PC-3 (cell line): ENCODE results near the gene ZC2HC1B. TPM values are rescaled to one million over a fixed set of nuclear protein-coding genes. Genes with fewer than 3 reads are reported as not detected.

Experiments
- ATAC-seq: fragments of 200-7000 bp; cut with Tn5 transposase; 2 replicates; pipeline ENCODE4 v1.9.1; 2020; ENCODE audit warnings: mild to moderate bottlenecking, moderate library complexity
- BruUV-seq: library from RNA; stranded (reverse); fragments of 400-500 nt; replicated peaks from 2 replicates; lab custom pipeline; 2021; lab: Mats Ljungman, UMichigan
- CTCF ChIA-PET: fragments of 300-600 bp; sonication (Branson Sonifier 250); formaldehyde crosslinking; loops from one replicate; lab custom pipeline; 2022; ENCODE audit warnings: antibody characterized with exemption; lab: Charles Lee
- POLR2A ChIA-PET: fragments of 300-600 bp; sonication (Branson Sonifier 250); formaldehyde crosslinking; loops from one replicate; lab custom pipeline; 2022; ENCODE audit warnings: antibody characterized with exemption; ENCODE audit not compliant: unreplicated experiment; lab: Charles Lee
- DNase-seq: peaks from one replicate; pipeline ENCODE4 v3.0.0-alpha.2; 2015
- H2AFZ ChIP-seq: fragments of 300-600 bp; sonication (generic); 2 replicates; pipeline ENCODE4 v1.6.0; 2016; ENCODE audit warnings: antibody characterized with exemption, low read length
- H3F3A ChIP-seq: fragments of 300-600 bp; sonication (generic); one replicate; pipeline ENCODE4 v1.6.0; 2017; ENCODE audit warnings: antibody characterized with exemption, low read length, control low read depth, mild to moderate bottlenecking; ENCODE audit not compliant: unreplicated experiment
- H3K27ac ChIP-seq: fragments of 300-600 bp; sonication (generic); 2 replicates; pipeline ENCODE4 v1.5.1; 2016; ENCODE audit warnings: mild to moderate bottlenecking, low read length
- H3K27me3 ChIP-seq: fragments of 300-600 bp; sonication (generic); 2 replicates; pipeline ENCODE4 v1.6.1; 2016; ENCODE audit warnings: low read length, mixed read lengths
- H3K36me3 ChIP-seq: fragments of 300-600 bp; sonication (generic); 2 replicates; pipeline ENCODE4 v1.6.1; 2016; ENCODE audit warnings: low read depth, mixed run types, low read length, mixed read lengths
- H3K4me1 ChIP-seq: fragments of 300-600 bp; sonication (generic); 2 replicates; pipeline ENCODE4 v1.5.1; 2016; ENCODE audit warnings: low read length; ENCODE audit not compliant: insufficient read depth
- H3K4me2 ChIP-seq: fragments of 300-600 bp; sonication (generic); 2 replicates; pipeline ENCODE4 v1.6.0; 2016; ENCODE audit warnings: low read length
- H3K4me3 ChIP-seq: fragments of 300-600 bp; sonication (generic); 2 replicates; pipeline ENCODE4 v1.5.1; 2016; ENCODE audit warnings: mild to moderate bottlenecking, low read length, mixed read lengths
- H3K79me2 ChIP-seq: fragments of 300-600 bp; sonication (generic); 2 replicates; pipeline ENCODE4 v1.6.1; 2017; ENCODE audit warnings: low read length, mixed read lengths
- H3K9ac ChIP-seq: fragments of 300-600 bp; sonication (generic); 2 replicates; pipeline ENCODE4 v1.6.0; 2016; ENCODE audit warnings: mild to moderate bottlenecking, low read length
- H3K9me2 ChIP-seq: fragments of 300-600 bp; sonication (generic); replicated peaks from 2 replicates; pipeline ENCODE4 v1.6.1; 2016; ENCODE audit warnings: mixed run types, low read length, mixed read lengths
- H3K9me3 ChIP-seq: fragments of 300-600 bp; sonication (generic); 2 replicates; pipeline ENCODE4 v1.6.1; 2016; ENCODE audit warnings: low read length, mixed read lengths
- H4K20me1 ChIP-seq: fragments of 300-600 bp; sonication (generic); 2 replicates; pipeline ENCODE4 v1.6.1; 2016; ENCODE audit warnings: low read length, mixed read lengths
- CTCF ChIP-seq: fragments of 300-600 bp; sonication (generic); conservative IDR thresholded peaks from 2 replicates; pipeline ENCODE4 v1.5.1; 2017; ENCODE audit warnings: antibody characterized with exemption, low read depth, mild to moderate bottlenecking, low read length
- EZH2 ChIP-seq: fragments of 300-600 bp; sonication (generic); IDR thresholded peaks from one replicate; pipeline ENCODE4 v1.6.1; 2017; ENCODE audit warnings: antibody characterized with exemption, mild to moderate bottlenecking, low read length; ENCODE audit not compliant: unreplicated experiment
- EZH2phosphoT487 ChIP-seq: fragments of 300-600 bp; sonication (generic); IDR thresholded peaks from 2 replicates; pipeline ENCODE4 v1.6.1; 2018; ENCODE audit warnings: mild to moderate bottlenecking, antibody characterized with exemption, low read length, borderline replicate concordance
- intact Hi-C: fragments of 100-400 bp; cut with micrococcal nuclease; formaldehyde crosslinking; loops from 2 replicates; pipeline ENCODE4 v1.9.0; 2023
- total RNA-seq: library from RNA; depleted of rRNA; stranded (reverse); fragments of >200 nt; gene quantifications from 2 replicates; pipeline ENCODE4 v1.2.3, GENCODE V29; 2014

ZC2HC1B gene
- total RNA-seq, 1 experiment from 2014 or later = not detected

GRCh38 chr6:143949535-143949934 lies 85.3 kb downstream of the ZC2HC1B start:
- ChIA-PET CTCF (no interaction called here), POLR2A (no interaction called here)
- BruUV-seq = no TSS peak
- no peak overlapping the region for H3K4me3 ChIP-seq
- intact Hi-C loops = no loop called here
- H3K9ac ChIP-seq = no peak overlapping the region
- no peak overlapping the region for H2AFZ ChIP-seq
- no peak overlapping the region for H3K27ac ChIP-seq
- ATAC-seq (no peak), DNase-seq (no peak)
- H3K36me3 ChIP-seq = no peaks in the 10 kb centered on the region
- H3K79me2 ChIP-seq = no peaks in the 10 kb centered on the region
- H3F3A ChIP-seq = no peaks in the 10 kb centered on the region
- H3K9me2 ChIP-seq = no peaks in the 10 kb centered on the region
- no peak overlapping the region for H3K4me2 ChIP-seq
- TF ChIP-seq CTCF = no peak
- TF ChIP-seq EZH2 = no peak
- TF ChIP-seq EZH2phosphoT487 = no peak
- no peaks in the 10 kb centered on the region for H3K27me3 ChIP-seq
- no peaks in the 10 kb centered on the region for H3K4me1 ChIP-seq
- no peaks in the 10 kb centered on the region for H3K9me3 ChIP-seq
- H4K20me1 ChIP-seq = no peaks in the 10 kb centered on the region

- ATAC-seq (no peak), DNase-seq (no peak)
- TF ChIP-seq EZH2phosphoT487 (no peak), CTCF (no peak)
- Histone ChIP-seq H3K27ac (no peak overlapping the region), H3K36me3 (no peaks in the 10 kb centered on the region), H3K27me3 (no peaks in the 10 kb centered on the region), H2AFZ (no peak overlapping the region), H3K4me1 (no peaks in the 10 kb centered on the region), H3K9me3 (no peaks in the 10 kb centered on the region), H3K4me3 (no peak overlapping the region), H3K79me2 (no peaks in the 10 kb centered on the region), H3K4me2 (no peak overlapping the region), H3K9ac (no peak overlapping the region), H3K9me2 (no peaks in the 10 kb centered on the region), H3F3A (no peaks in the 10 kb centered on the region), H4K20me1 (no peaks in the 10 kb centered on the region)
- POLR2A ChIA-PET = no interaction called here
- CTCF ChIA-PET = no interaction called here
- no TSS peak for BruUV-seq
- intact Hi-C loops = no loop called here
Observed at GRCh38 chr6:143949962-143950361, 85.7 kb downstream of the ZC2HC1B start.

- ATAC-seq (no peak), DNase-seq (no peak)
- intact Hi-C loops = no loop called here
- no peak overlapping the region for H3K9ac ChIP-seq
- no peaks in the 10 kb centered on the region for H3K9me2 ChIP-seq
- no peaks in the 10 kb centered on the region for H4K20me1 ChIP-seq
- no peaks in the 10 kb centered on the region for H3K4me1 ChIP-seq
- H3K36me3 ChIP-seq = no peaks in the 10 kb centered on the region
- H3K27me3 ChIP-seq = no peaks in the 10 kb centered on the region
- no peak overlapping the region for H3K4me3 ChIP-seq
- no peak overlapping the region for H2AFZ ChIP-seq
- BruUV-seq = no TSS peak
- H3K27ac ChIP-seq = no peak overlapping the region
- TF ChIP-seq CTCF (no peak), EZH2 (no peak), EZH2phosphoT487 (no peak)
- H3K4me2 ChIP-seq = no peak overlapping the region
- no peaks in the 10 kb centered on the region for H3K79me2 ChIP-seq
- H3K9me3 ChIP-seq = no peaks in the 10 kb centered on the region
- ChIA-PET CTCF (no interaction called here), POLR2A (no interaction called here)
- H3F3A ChIP-seq = no peaks in the 10 kb centered on the region
Observed at GRCh38 chr6:143950875-143951274, 86.6 kb downstream of the ZC2HC1B start.
